Retinal pigment epithelial cell (primary cell): Measurements from ENCODE around the gene MEIS2.

Experiments used
- DNase-seq: peaks from one replicate; pipeline ENCODE4 v3.0.0-alpha.2; 2010; ENCODE audit warnings: low read depth
- H3K4me3 ChIP-seq: 2 replicates; pipeline ENCODE4 v1.5.1; 2011; ENCODE audit warnings: mild to moderate bottlenecking, low read length, control low read depth, moderate library complexity
- TF ChIP-seq, protein P1 (sequence below): conservative IDR thresholded peaks from 2 replicates; pipeline ENCODE4 v1.5.1; 2011; ENCODE audit warnings: low read depth, low read length, control low read depth, inconsistent platforms

The MEIS2 gene

GRCh38 chr15:37044915-37045648 lies 55.3 kb downstream of the MEIS2 start:
- no peak for DNase-seq
- H3K4me3 ChIP-seq = no peak overlapping the region
- TF ChIP-seq, protein P1, sequence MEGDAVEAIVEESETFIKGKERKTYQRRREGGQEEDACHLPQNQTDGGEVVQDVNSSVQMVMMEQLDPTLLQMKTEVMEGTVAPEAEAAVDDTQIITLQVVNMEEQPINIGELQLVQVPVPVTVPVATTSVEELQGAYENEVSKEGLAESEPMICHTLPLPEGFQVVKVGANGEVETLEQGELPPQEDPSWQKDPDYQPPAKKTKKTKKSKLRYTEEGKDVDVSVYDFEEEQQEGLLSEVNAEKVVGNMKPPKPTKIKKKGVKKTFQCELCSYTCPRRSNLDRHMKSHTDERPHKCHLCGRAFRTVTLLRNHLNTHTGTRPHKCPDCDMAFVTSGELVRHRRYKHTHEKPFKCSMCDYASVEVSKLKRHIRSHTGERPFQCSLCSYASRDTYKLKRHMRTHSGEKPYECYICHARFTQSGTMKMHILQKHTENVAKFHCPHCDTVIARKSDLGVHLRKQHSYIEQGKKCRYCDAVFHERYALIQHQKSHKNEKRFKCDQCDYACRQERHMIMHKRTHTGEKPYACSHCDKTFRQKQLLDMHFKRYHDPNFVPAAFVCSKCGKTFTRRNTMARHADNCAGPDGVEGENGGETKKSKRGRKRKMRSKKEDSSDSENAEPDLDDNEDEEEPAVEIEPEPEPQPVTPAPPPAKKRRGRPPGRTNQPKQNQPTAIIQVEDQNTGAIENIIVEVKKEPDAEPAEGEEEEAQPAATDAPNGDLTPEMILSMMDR = no peak

DNA sequence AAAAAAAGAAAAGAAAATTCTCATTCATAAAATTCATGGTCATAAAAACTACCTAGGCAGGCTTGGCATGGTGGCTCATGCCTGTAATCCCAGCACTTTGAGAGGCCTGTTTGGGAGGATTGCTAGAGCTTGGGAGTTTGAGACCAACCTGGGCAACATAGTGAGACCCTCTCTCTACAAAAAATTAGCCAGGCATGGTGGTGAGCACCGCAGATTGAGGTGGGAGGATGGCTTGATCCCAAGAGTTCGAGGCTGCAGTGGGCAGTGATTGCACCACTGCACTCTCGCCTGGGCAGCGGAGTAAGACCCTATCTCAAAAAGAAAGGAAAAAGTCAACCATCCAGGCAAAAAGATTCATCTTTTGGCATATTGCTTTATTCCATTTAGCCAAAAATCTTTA lies 58.5 kb downstream of the MEIS2 start:
- TF ChIP-seq, protein P1 = no peak
- H3K4me3 ChIP-seq = no peak overlapping the region
- DNase-seq = no peak

DNA sequence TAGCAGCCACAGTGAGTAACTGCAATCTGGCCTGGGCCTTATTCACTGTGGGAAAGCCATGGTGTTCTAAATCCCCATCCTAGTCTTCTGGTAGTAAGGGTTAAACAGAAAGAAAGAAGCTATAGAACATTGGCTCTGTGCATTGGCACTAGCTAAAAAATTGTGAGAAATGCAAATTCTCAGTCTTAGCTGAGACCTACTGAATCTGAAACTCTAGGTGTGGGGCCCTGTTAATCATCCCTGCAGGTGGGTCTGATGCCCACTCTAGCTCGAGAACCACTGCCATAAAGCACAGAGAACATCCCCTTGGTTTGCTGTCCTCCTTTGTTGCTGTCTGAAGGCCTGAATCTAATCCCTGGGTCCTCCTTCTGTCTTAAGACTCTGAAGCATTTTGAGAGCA lies 59.3 kb downstream of the MEIS2 start:
- no peak for DNase-seq
- TF ChIP-seq, protein P1 = no peak
- no peak overlapping the region for H3K4me3 ChIP-seq

GRCh38 chr15:37040072-37040742 lies 60.1 kb downstream of the MEIS2 start:
- no peak for DNase-seq
- H3K4me3 ChIP-seq = no peak overlapping the region
- TF ChIP-seq, protein P1 = no peak

- TF ChIP-seq, protein P1 = no peak
- DNase-seq = no peak
- no peak overlapping the region for H3K4me3 ChIP-seq
Observed at GRCh38 chr15:37038716-37039106, 61.6 kb downstream of the MEIS2 start.

GRCh38 chr15:37037850-37038715 lies 62.3 kb downstream of the MEIS2 start:
- TF ChIP-seq, protein P1 = no peak
- no peak for DNase-seq
- no peak overlapping the region for H3K4me3 ChIP-seq
